ENCODE results near the gene LIPK.
"Not testable (repeated sequence)": the region's sequence is repeated elsewhere in the genome, so short reads cannot be mapped to it uniquely, and the experiment has no call there.

LIPK gene

DNA sequence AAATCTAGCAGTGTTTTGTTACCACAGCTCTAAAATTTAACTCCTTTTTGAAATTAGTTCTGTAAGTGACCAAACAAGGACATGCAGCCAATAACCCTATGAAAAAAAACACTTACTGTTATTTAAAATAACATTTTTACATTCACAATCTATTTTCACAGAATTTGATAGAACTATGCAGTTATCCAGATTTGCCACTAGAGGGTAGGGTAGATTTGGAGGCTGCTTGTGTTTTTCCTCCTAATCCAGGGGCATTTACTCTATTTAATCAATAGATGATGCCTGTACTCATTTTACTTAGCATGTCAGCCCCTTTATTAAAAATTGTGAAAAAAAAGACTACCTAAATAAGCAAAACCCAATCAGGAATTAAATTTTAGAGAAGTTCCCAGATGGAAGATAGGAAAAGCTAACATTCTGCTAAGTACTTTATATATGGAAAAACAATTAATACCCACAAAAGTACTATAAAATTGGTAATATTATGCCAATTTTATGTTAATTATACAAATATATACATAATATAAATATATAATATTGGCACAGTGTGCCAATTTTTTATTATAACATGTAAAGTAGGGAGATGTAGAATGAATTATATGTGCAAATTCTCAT lies 18.1 kb upstream of the LIPK start:
- TF ChIP-seq CTCF (IDR thresholded peaks at IDR 0.05; ENCODE audit: extremely low read depth, missing control alignments), result peak; percentile 53
- DNase-seq (ENCODE audit: low spot score), result peak; percentile 45

GRCh38 chr10:88689366-88689765 lies 16.7 kb upstream of the LIPK start:
- no peak for TF ChIP-seq CTCF (IDR thresholded peaks at IDR 0.05; ENCODE audit: extremely low read depth, missing control alignments)
- DNase-seq (ENCODE audit: low spot score), result no peak

DNA sequence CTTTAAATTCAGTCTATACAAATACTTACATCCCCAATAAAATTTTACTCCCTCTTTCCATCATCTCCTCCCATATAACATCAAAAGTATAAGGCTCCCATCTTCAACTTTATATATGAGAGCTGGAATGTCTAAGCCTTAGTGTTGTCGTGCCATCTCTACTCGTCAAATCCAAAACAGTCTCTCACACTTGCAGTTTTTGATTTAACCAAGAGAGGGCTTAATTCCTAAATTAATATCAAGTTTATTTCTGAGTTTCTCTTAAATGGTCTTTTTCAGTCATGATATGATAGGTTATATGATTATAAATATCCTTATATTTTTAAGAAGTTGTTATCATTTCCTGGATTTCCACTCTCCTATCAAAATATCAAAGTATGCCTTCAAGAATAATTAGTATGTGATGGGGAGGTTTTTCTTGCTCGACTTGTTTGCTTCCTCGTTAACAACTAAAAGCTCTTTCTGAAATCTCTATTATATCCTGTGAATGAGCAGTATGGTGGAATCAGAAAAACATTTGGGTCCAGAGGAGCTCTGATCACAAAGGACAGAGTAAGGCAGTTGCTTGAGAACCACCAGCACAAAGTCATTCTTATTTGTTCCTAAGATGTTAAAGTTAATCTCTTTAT lies 12.5 kb upstream of the LIPK start:
- no peak for TF ChIP-seq CTCF (IDR thresholded peaks at IDR 0.05; ENCODE audit: extremely low read depth, missing control alignments)

GRCh38 chr10:88702848-88703597 lies 3.0 kb upstream of the LIPK start:
- no peak for TF ChIP-seq CTCF (IDR thresholded peaks at IDR 0.05; ENCODE audit: extremely low read depth, missing control alignments)
- DNase-seq (ENCODE audit: low spot score), result no peak

More for the DNA sequence above, 12.5 kb upstream of the LIPK start:
- DNase-seq (ENCODE audit: low spot score), result no peak

DNA sequence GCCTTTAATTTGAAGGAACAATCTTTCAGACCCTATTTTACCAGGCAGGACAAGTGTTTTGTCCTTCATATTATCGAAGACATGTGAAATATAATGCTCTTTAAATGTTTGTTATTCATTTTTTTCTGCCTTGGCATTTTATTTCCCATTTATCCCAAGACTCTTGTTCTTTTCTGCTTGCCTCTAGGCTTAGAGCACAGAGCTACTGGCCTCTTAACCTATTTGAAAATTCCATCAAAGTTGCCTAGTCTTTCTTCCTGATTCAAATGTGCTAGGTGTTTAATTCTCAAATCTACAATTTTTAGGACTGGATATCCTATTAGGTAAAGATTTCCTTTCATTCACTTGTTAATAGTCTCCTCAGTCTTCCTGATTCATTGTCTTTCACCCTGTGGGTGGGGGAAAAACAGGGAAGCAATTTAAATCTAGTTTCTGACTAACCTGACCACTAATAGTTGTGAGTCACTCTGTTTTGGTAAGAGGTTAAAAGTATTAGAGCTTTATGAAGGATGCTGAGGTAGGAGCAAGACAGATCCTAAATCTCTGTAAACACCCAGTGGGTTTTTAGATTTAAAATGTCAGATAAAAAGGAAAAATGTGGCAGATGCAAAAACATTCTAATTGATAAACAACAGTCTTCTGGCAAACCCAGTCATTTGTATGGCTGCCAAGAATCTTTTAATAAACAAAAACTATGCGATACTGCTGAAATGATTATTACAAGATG lies 1.5 kb downstream of the LIPK start:
- TF ChIP-seq CTCF (IDR thresholded peaks at IDR 0.05; ENCODE audit: extremely low read depth, missing control alignments), result no peak
- peak; percentile 8 for DNase-seq (ENCODE audit: low spot score)

- DNase-seq (ENCODE audit: low spot score), result not testable (repeated sequence)
Observed at GRCh38 chr10:88709361-88709760, 3.3 kb downstream of the LIPK start.

GRCh38 chr10:88715517-88715916 lies 9.5 kb downstream of the LIPK start:
- TF ChIP-seq CTCF (IDR thresholded peaks at IDR 0.05; ENCODE audit: extremely low read depth, missing control alignments), result no peak

More at GRCh38 chr10:88715517-88715916, 9.5 kb downstream of the LIPK start:
- DNase-seq (ENCODE audit: low spot score), result no peak

All from GM20000 (cell line).